ENCODE results near the gene ENG.
"Not testable (repeated sequence)": the region's sequence is repeated elsewhere in the genome, so short reads cannot be mapped to it uniquely, and the experiment has no call there.

The ENG gene

DNA sequence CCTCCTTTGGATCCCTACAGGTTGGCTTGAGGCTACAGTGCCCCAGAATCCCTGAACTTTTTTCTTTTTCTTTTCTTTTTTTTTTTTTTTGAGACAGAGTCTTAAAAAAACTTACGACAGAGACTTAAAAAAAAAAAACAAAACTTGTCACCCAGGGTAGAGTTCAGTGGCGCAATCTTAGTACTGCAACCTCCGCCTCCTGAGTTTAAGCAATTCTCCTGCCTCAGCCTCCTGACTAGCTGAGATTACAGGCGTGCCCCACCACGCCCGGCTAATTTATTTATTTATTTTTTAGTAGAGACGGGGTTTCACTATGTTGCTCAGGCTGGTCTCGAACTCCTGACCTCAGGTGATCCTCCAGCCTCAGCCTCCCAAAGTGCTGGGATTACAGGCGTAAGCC, 73.5 kb downstream of the ENG start:
- H3K9me3 ChIP-seq (ENCODE audit: control insufficient read depth, low read length); H3K27ac ChIP-seq (ENCODE audit: insufficient read depth, low read depth, low read length, poor library complexity, severe bottlenecking); H3K27me3 ChIP-seq (ENCODE audit: control insufficient read depth, insufficient read depth, low read length, poor library complexity, severe bottlenecking); H3K4me3 ChIP-seq (ENCODE audit: insufficient read depth, low read depth, low read length); H3K36me3 ChIP-seq (ENCODE audit: control insufficient read depth, insufficient read depth, low read length): not testable (repeated sequence)
- peaks cover 16% of the 10 kb centered on the region for H3K4me1 ChIP-seq (ENCODE audit: control insufficient read depth, insufficient read depth, low read length)
- 93% methylated on average over 9 of the region's 9 CpGs for WGBS, 2 experiments

DNA sequence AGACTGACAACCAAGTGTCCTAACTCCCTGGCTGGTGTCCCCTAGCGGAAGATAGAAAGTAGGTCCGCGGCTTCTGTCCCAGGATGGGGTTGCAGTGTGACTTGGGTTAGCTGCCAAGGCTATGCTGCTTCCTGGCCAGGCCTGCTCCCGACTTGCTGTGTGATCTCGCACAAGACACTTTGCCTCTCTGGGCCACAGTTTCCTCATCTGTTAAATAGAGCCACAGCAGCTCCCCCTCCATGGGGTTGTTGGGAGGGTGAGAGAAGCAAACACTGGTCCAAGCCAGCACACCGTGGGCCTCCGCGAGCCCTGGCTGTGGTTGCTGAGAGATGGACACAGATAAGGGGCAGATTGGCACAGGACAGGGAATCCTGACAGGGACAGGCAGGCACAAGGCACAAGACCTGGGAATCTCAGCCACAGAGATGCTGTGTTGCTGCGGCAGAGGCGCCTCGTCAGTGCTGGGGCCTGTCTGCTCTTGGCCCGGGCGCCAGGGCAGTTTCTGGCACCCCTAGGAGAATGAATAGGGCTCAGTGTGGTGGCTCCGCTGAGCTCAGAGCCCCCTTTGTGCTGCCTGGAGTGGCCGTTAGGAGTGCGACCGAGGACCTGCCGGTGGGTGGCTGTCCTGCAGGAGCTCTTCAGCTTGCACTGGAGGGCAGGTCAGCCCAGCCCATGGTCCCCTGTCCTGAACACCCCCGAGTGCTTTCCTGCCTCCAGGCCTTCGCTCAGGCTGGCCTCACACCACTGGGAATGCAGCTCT, 74.2 kb downstream of the ENG start:
- 72 to 74% methylated on average over 20 of the region's 20 CpGs for WGBS, 2 experiments
- Histone ChIP-seq H3K4me1 (ENCODE audit: control insufficient read depth, insufficient read depth, low read length) (peaks cover 16% of the 10 kb centered on the region), H3K36me3 (ENCODE audit: control insufficient read depth, insufficient read depth, low read length) (no peaks in the 10 kb centered on the region), H3K9me3 (ENCODE audit: control insufficient read depth, low read length) (no peaks in the 10 kb centered on the region), H3K27ac (ENCODE audit: insufficient read depth, low read depth, low read length, poor library complexity, severe bottlenecking) (no peak overlapping the region), H3K4me3 (ENCODE audit: insufficient read depth, low read depth, low read length) (no peak overlapping the region), H3K27me3 (ENCODE audit: control insufficient read depth, insufficient read depth, low read length, poor library complexity, severe bottlenecking) (no peaks in the 10 kb centered on the region)

DNA sequence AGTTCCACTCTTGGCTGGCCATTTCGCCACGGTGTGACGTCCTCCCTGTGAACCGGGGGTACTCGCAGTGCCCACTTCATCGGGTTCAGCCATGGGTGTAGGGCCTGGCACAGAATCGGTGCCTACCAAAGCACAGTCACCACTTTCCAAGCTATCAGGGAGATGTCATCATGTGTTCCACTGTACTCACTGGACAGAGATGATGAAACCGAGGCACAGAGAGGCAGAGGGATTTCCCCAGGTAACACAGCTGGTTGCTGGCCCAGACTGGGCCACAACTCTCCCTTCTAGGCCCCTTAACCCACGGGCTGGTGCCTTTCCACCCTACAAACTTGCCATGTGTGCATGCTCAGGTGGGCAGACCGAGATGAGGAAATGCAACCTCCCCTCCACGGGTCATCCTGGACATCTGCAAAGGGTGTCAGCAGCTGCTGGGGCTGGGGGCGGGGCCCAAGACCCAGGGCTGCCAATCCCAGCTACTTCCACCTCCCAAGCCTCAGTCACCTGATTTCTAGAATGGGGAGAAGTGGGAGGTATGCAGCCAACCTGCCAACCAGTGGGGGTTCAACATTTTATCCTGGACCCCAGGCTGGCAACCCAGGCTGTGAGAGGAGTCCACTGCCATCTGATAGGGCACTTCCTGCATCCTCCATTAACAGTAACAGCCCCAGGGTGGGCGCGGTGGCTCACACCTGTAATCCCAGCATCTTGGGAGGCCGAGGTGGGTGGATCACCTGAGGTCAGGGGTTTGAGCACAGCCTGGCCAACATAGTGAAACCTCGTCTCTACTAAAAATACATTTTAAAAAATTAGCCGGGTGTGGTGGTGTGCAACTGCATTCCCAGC, 75.1 kb downstream of the ENG start:
- H3K27me3 ChIP-seq (ENCODE audit: control insufficient read depth, insufficient read depth, low read length, poor library complexity, severe bottlenecking), result no peaks in the 10 kb centered on the region
- no peak overlapping the region for H3K4me3 ChIP-seq (ENCODE audit: insufficient read depth, low read depth, low read length)
- no peaks in the 10 kb centered on the region for H3K9me3 ChIP-seq (ENCODE audit: control insufficient read depth, low read length)
- H3K4me1 ChIP-seq (ENCODE audit: control insufficient read depth, insufficient read depth, low read length), result peaks cover 16% of the 10 kb centered on the region
- no peaks in the 10 kb centered on the region for H3K36me3 ChIP-seq (ENCODE audit: control insufficient read depth, insufficient read depth, low read length)
- no peak overlapping the region for H3K27ac ChIP-seq (ENCODE audit: insufficient read depth, low read depth, low read length, poor library complexity, severe bottlenecking)
- WGBS, 2 experiments, result 88 to 89% methylated on average over 17 of the region's 17 CpGs

DNA sequence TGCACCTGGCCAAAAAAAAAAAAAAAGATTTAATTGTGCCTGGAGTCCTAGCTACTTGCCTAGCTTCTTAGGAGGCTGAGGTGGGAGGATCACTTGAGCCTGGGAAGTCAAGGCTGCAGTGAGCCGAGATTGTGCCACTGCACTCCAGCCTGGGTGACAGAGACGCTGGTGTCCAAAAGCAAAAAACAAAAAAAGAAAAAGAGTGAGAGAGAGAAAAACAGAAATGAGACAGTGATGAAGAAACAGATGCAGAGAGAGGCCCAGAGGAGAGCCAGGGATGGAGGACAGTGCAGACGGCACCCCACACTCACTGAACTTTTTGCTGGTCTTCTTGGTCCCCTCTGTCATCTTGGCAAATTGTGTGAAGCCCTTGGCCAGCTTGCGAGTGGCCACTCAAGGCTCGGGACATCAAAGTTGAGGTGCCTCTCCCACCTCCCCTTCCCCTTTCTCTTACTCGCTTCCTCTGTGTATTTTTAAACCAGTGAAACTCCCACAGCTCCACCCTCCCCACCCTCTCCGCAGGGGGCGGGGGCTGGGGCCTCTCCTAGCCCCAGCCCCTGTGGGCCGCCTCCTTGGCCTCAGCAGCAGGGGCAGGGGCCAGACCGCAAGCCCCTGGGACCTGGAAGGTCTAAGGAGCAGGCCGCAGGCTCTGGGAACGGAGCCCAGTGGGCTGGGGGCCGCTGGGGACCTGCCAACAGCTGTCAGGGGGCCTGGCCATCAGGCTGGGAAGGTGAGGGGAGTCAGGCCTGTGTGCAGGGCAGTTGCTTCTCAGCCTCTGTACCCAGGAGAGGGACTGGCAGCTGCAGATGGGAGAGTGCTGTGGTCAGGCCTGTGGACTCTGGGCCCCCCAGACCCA, 76.0 kb downstream of the ENG start, which contains the start of gene SH2D3C:
SH2D3C (minus strand) TSS at position 387 of the 856 bp plus-strand sequence; CDS start at position 348, 39 bp downstream.
- no peaks in the 10 kb centered on the region for H3K27me3 ChIP-seq (ENCODE audit: control insufficient read depth, insufficient read depth, low read length, poor library complexity, severe bottlenecking)
- H3K4me1 ChIP-seq (ENCODE audit: control insufficient read depth, insufficient read depth, low read length), result peaks cover 16% of the 10 kb centered on the region
- H3K36me3 ChIP-seq (ENCODE audit: control insufficient read depth, insufficient read depth, low read length), result no peaks in the 10 kb centered on the region
- H3K27ac ChIP-seq (ENCODE audit: insufficient read depth, low read depth, low read length, poor library complexity, severe bottlenecking), result no peak within 1 kb of the TSS
- H3K9me3 ChIP-seq (ENCODE audit: control insufficient read depth, low read length), result no peaks in the 10 kb centered on the region
- 81 to 83% methylated on average over 13 of the region's 13 CpGs for WGBS, 2 experiments
- no peak within 1 kb of the TSS for H3K4me3 ChIP-seq (ENCODE audit: insufficient read depth, low read depth, low read length)

DNA sequence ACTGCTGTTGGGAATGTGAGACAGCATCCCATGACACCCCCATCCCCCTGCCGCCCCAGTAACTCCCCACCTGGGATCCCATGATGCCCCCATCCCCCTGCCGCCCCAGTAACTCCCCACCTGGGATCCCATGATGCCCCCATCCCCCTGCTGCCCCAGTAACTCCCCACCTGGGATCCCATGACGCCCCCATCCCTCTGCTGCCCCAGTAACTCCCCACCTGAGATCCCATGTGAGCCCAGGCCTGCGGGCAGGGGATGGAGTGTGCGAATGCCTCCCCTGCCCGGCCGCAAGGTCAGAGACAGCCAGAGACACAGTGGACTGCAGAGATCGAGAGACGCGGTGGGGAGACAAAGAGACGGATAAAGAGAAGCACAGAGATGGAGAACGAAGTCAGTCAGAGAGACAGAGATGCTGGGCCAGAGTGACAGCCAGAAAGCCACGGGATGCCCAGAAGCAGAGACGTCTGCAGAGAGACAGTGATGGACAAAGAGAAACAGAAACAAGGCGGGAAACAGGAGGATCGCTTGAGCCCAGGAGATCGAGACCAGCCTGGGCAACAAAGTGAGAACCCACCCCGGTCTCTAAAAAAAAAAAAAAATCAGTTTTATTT, 77.0 kb downstream of the ENG start:
- H3K4me3 ChIP-seq (ENCODE audit: insufficient read depth, low read depth, low read length), result no peak overlapping the region
- H3K27ac ChIP-seq (ENCODE audit: insufficient read depth, low read depth, low read length, poor library complexity, severe bottlenecking), result no peak overlapping the region
- H3K36me3 ChIP-seq (ENCODE audit: control insufficient read depth, insufficient read depth, low read length), result no peaks in the 10 kb centered on the region
- 94 to 95% methylated on average over 16 to 18 of the region's 18 CpGs for WGBS, 2 experiments
- peaks cover 16% of the 10 kb centered on the region for H3K4me1 ChIP-seq (ENCODE audit: control insufficient read depth, insufficient read depth, low read length)
- H3K9me3 ChIP-seq (ENCODE audit: control insufficient read depth, low read length), result no peaks in the 10 kb centered on the region
- no peaks in the 10 kb centered on the region for H3K27me3 ChIP-seq (ENCODE audit: control insufficient read depth, insufficient read depth, low read length, poor library complexity, severe bottlenecking)

DNA sequence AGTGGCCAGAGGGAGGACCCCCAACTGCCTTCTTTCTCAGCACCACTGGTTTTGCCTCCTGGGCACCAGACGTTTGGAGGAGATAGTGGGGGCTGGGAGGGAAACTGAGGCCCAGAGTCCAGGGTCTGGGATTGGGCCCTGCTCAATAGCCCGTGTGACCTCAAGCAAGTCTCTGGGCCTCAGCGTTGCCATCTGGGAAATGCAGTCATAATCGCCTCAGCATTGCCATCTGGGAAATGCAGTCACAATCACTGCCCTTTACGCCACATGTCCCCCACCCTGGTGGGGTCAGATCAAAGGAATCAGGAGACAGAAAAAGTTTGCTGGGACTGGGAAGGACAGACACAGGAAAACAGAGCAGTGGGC, 77.6 kb downstream of the ENG start:
- Histone ChIP-seq H3K27me3 (ENCODE audit: control insufficient read depth, insufficient read depth, low read length, poor library complexity, severe bottlenecking) (no peaks in the 10 kb centered on the region), H3K4me1 (ENCODE audit: control insufficient read depth, insufficient read depth, low read length) (peaks cover 17% of the 10 kb centered on the region), H3K4me3 (ENCODE audit: insufficient read depth, low read depth, low read length) (no peak overlapping the region), H3K36me3 (ENCODE audit: control insufficient read depth, insufficient read depth, low read length) (no peaks in the 10 kb centered on the region), H3K27ac (ENCODE audit: insufficient read depth, low read depth, low read length, poor library complexity, severe bottlenecking) (no peak overlapping the region), H3K9me3 (ENCODE audit: control insufficient read depth, low read length) (no peaks in the 10 kb centered on the region)
- WGBS, 2 experiments, result 83 to 87% methylated on average over 5 of the region's 5 CpGs

DNA sequence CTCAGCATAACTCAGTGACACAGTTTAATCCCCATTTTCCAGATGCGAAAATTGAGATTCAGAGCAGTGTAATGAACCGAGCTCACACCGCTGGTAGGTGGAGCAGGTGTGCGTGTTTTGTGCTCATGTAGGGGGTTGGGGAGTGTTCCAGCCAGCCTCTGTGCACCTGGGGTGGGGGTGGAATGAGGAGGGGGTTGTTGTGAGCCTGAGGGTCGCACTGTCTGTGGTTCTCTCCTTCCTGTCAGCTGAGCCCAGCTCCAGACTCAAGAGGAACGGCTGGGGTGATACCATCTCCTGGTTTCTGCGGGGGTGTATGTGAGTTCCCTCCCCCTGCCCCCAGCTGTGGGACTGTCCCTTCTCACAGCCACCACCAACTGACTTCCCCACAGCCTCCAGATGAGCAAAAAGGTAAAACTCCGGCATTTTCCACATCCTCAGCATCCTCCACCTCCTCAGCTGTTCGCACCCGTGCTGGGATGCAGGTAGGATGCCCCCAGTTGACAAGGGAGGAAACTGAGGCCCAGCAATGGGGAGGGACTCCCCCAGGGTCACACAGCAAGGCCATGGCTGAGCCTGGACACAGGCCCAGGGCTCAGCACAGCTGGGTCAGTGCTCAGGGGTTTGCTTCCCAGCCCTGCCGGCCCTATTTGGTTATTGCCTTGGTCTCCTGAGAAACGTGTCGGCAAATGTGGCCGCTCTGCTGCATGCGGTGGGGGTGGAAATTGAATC, 78.1 kb downstream of the ENG start:
- 74% methylated on average over 15 of the region's 15 CpGs for WGBS, 2 experiments
- Histone ChIP-seq H3K4me3 (ENCODE audit: insufficient read depth, low read depth, low read length) (no peak overlapping the region), H3K27ac (ENCODE audit: insufficient read depth, low read depth, low read length, poor library complexity, severe bottlenecking) (no peak overlapping the region), H3K4me1 (ENCODE audit: control insufficient read depth, insufficient read depth, low read length) (peaks cover 19% of the 10 kb centered on the region), H3K27me3 (ENCODE audit: control insufficient read depth, insufficient read depth, low read length, poor library complexity, severe bottlenecking) (no peaks in the 10 kb centered on the region), H3K9me3 (ENCODE audit: control insufficient read depth, low read length) (no peaks in the 10 kb centered on the region), H3K36me3 (ENCODE audit: control insufficient read depth, insufficient read depth, low read length) (no peaks in the 10 kb centered on the region)

DNA sequence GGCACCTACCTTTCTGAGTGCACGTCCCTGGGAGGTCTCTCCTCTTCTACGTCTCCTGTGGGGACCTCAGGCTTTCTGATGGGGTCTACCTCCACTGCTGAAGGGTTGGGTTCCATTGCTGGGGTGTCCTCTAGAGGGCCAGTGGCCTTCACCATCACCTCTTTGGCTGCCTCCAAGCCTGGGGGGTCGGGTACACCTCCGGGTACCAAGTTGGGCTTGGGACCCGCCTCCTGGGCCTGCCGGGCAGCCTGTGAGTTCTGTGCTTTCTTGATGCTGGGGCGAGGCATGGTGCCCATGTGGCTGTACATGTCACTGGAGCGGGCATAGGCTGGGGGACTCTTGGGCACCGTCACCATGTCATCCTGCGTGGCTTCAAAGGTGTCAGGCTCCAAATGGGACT, 80.5 kb downstream of the ENG start:
- Histone ChIP-seq H3K27ac (ENCODE audit: insufficient read depth, low read depth, low read length, poor library complexity, severe bottlenecking) (no peak overlapping the region), H3K4me1 (ENCODE audit: control insufficient read depth, insufficient read depth, low read length) (peaks cover 29% of the 10 kb centered on the region), H3K4me3 (ENCODE audit: insufficient read depth, low read depth, low read length) (no peak overlapping the region), H3K27me3 (ENCODE audit: control insufficient read depth, insufficient read depth, low read length, poor library complexity, severe bottlenecking) (peaks cover 7% of the 10 kb centered on the region), H3K36me3 (ENCODE audit: control insufficient read depth, insufficient read depth, low read length) (no peaks in the 10 kb centered on the region), H3K9me3 (ENCODE audit: control insufficient read depth, low read length) (no peaks in the 10 kb centered on the region)
- 91 to 95% methylated on average over 10 of the region's 10 CpGs for WGBS, 2 experiments

DNA sequence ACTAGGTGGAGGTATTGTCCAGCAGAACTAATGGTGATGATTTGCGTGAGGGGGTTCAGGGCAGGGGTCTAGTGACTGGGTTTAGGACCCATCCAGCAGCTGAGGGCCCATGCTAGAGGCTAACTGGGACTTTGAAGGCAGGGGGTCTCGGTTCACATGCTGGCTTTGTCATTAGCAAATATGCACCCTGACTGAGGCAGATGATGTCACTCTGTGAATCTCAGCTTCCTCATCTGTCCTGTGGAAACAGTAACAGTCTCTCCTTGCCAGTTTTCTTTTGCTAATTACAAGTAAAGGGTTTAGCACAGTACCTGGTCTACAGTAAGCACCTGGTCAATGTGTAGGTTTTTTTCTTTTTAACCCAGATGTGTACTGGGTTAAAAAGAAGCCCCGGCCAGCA, 81.2 kb downstream of the ENG start:
- no peaks in the 10 kb centered on the region for H3K9me3 ChIP-seq (ENCODE audit: control insufficient read depth, low read length)
- WGBS, 2 experiments, result 85 to 87% methylated on average over 3 of the region's 3 CpGs
- no peaks in the 10 kb centered on the region for H3K36me3 ChIP-seq (ENCODE audit: control insufficient read depth, insufficient read depth, low read length)
- H3K4me1 ChIP-seq (ENCODE audit: control insufficient read depth, insufficient read depth, low read length), result peaks cover 22% of the 10 kb centered on the region
- no peak overlapping the region for H3K4me3 ChIP-seq (ENCODE audit: insufficient read depth, low read depth, low read length)
- peaks cover 7% of the 10 kb centered on the region for H3K27me3 ChIP-seq (ENCODE audit: control insufficient read depth, insufficient read depth, low read length, poor library complexity, severe bottlenecking)
- H3K27ac ChIP-seq (ENCODE audit: insufficient read depth, low read depth, low read length, poor library complexity, severe bottlenecking), result no peak overlapping the region

Data from ectodermal cell (in vitro differentiated cells).